NCI-H2227 (cell line): ENCODE measurements around the gene BCL7A.
A peak's percentile ranks its signal among the peaks of the same experiment; 100 is the strongest.

Experiments used
- DNase-seq: peaks from one replicate; lab custom pipeline; 2025; ENCODE audit not compliant: unreplicated experiment; lab: John Stamatoyannopoulos, UW

Gene BCL7A

GRCh38 chr12:122073815-122074214, 52.1 kb downstream of the BCL7A start:
- no peak for DNase-seq

DNA sequence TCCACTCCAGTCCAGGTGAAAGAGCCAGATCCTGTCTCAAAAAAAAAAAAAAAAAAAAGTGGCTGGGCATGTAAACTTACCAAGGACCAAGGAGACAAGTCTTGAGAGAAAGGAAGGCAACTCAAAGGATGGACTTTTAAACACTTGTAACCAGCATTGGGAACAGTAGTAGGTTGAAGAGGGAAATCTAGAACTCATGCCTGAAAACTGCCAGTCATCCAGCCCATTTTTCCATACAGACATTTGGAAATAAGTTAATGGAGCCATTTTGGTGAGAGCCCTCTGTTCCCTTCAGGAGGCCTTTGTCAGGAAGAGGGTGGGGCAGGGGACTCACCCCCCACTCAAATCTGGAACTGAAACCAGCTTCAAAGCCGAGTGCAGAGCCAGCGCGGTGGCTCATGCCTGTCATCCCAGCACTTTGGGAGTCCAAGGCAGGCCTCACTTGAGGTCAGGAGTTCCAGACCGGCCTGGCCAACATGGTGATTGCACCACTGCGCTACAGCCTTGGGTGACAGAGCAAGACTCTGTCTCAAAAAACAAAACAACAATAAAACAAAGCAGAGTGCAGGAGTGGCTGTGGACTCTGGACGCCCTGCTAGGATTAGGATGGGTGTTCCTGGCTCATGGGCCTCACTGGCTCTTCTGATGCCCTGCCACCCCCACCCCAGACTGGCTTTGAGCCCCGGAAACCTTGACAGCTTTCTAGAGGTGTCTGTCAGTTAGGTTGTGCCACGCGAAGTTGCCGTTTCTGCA, 55.2 kb downstream of the BCL7A start:
- DNase-seq, result no peak

GRCh38 chr12:122078141-122079032, 56.7 kb downstream of the BCL7A start, which contains the start of gene MLXIP:
MLXIP (plus strand) TSS chr12:122078756; CDS start chr12:122078854, 98 bp downstream.
- peak; percentile 96 for DNase-seq

DNA sequence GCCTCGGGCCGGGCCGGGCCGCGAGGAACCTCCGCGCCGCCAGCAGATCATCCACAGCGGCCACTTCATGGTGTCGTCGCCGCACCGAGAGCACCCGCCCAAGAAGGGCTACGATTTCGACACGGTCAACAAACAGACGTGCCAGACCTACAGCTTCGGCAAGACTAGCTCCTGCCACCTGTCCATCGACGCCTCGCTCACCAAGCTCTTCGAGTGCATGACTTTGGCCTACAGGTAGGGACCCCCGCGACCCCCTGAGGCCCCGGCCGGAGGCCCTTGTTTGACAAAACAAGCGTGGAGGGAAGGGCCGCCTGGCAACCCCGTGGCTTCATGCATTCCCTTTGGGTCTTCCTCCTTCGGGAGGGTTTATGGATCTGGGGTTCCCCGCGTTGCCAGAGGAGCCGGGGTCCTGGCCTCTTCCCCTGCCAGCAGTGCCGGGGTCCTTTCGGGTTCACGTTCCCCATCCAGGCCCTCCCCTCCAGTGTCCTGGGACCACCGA, 57.4 kb downstream of the BCL7A start:
- DNase-seq, result peak; percentile 42

DNA sequence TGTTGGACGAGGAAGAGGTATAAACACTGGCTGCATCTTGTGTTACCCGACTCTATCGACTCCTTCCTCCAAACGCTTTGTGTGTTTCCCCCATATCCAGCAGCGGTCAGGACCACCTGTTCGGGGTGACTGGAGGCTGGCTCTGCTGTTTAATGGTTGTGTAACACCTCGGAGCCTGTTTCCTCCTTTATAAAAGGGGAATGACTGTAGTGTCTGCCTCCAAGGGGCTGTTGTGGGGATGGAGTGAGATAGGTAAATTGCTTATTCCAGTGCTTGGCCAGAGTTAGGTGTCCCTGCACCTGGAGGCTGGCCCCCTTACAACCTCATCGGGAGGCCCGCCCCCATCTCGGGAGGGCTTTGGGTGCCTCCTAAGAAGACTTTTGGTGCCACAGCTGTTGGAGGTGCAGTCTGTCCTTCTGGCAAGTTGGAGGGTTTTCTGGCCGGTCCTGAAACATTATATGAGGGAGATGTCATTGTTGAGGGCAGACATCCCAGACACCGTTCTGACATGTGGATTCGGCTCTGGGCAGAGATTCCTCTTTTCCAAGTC, 57.9 kb downstream of the BCL7A start:
- no peak for DNase-seq

DNA sequence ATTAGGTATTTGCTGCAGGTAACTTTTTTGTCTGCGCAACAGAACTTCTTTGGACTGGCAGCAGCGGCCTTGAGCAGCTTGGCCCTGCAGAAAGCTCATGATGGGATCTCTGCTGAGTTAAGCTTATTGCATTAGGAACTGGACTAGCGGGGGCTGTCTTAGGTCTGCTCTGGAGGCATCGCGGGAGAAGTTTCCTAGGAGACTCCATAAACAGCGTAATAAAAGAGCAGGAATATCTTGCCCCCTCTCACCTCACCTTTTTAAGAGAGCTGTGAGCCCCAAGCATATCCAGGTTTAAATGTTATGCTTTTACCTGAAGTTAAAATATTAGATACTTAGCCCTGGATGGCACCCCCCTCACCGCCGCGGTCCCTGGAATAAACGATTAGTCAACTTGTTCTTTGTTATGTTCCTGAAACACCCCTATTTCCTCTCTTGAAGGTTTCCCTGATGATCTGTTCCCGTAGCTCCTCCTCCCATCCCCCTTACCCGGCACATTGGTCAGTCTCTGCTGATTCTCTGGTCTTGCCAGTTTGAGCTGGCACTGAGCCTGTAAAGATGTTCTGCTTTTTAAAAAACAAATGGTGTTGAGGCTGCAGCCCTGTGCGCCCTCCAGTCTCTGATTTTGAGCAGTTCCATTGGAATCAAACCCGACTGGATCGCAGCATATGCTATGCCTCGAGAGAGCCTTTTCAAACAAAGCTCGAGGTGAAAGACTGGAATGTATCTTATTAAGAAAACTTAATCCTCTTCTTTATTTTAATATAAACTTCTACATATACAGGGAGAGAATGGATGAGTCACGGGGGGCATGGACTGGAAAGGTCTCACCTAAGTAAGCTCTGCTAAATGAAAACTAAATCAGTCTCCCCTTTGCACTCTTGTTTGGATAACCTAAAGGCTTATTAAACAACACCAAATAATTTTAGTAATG, 58.7 kb downstream of the BCL7A start:
- peak; percentile 27 for DNase-seq

DNA sequence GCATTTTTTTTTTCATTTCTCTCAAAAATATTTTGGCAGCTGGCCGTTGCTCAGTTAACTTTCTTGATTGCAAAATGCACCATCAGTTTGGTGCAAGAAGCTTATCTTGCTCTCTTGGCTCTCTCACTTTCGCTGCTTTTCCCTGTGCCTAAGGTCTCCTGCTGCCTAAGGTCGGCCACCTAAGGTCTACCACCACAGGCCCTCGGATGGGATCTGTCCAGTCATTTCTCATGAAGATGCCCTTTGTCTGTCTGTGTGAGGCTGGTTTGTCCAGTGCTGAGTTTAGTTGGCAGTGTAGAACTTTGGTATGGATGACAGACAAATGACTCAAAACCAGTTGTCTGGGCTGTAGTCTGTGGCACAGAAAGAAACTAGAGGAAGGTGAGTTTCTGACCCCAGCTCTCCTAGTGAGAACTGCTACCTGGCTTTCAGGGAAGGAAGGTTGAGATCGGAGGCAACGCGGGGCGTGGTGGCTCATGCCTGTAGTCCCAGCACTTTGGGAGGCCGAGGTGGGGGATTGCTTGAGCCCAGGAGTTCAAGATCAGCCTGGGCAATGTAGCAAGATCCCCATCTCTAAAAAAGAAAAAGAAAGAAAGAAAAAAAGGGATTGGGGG, 59.5 kb downstream of the BCL7A start:
- DNase-seq, result no peak

DNA sequence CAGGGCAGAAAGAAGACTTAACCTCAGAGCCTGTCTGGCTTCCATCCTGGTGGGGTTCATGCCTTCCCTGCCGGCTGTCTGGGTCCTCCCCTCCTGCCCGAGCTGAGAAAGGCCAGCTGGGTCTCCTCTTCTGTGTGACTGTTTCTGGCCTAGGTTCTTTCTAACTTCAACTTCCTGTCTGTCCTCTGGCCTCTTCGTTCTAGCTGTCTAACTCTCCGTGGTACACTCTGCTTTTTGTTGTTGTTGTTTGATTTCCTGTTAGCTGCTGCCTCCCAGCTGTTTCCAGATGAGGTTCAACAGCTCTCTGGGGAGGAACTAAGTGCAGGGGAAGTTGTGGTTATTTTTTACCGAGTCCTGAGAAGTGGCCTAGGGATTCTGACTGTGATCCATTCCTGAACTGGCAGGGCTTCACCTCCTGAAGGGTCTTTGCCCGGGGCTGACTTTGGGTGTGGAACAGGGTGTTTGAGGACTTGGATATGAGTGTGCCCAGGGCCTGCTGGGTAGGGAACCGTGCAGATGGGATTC, 60.1 kb downstream of the BCL7A start:
- no peak for DNase-seq

DNA sequence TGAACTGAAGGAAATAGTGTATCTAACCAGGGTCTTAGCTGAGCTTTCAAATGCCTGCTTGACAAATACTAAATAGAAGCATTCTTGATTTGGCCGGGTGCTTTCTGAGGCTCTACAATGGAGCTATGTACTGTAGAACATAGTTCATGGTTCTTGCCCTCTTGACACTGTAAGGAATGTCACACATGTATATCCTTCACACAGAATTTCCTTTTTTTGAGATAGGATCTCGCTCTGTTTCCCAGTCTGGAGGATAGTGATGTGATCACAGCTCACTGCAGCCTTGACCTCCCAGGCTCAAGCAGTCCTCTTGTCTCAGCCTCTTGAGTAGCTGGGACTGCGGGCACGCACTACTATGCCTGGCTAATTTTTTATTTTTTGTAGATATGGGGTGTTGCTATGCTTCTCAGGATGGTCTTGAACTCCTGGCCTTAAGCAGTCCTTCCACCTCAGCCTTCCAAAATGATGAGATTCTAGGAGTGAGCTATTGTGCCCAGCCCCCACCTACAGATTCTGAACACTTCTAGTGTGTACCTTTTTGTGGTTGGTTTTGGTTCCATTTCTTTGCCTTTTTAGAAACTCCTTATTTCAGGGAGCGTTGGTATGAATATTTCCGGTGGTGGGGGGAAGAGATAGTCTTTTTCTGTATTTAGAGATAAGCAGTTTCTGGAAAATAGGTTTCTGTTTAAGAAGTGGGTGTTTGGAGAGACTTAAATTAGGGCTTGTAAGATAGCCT, 61.1 kb downstream of the BCL7A start:
- no peak for DNase-seq

DNA sequence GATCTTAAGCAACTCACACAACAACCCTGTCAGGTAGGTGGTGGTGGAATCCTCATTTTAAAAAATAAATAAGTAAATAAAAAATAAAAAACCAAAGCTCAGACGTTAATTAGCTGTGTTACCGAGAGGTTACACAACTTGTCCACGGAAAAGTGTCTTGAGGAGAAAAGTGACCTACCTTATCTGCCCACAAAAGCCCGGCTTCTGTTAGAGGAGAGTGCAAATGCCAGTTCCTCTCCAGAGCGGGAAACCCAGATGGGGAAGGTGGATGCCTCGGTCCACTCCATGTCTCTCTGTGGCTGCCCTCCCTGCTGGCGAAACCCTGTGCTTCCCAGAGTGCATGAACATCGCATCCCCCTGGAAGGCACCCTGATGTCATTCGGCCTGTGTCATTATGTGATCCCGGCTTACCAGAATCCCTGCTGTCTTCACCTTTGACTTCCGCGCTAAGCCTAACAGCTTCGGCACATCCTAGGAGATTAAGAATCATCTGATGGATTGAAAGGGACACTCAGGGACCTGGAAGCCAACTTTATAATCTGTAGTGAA, 63.2 kb downstream of the BCL7A start:
- DNase-seq, result no peak

- DNase-seq, result no peak
These were observed 63.9 kb downstream of the BCL7A start for GRCh38 chr12:122085591-122085990.

GRCh38 chr12:122086116-122086515, 64.4 kb downstream of the BCL7A start:
- DNase-seq, result no peak

DNA sequence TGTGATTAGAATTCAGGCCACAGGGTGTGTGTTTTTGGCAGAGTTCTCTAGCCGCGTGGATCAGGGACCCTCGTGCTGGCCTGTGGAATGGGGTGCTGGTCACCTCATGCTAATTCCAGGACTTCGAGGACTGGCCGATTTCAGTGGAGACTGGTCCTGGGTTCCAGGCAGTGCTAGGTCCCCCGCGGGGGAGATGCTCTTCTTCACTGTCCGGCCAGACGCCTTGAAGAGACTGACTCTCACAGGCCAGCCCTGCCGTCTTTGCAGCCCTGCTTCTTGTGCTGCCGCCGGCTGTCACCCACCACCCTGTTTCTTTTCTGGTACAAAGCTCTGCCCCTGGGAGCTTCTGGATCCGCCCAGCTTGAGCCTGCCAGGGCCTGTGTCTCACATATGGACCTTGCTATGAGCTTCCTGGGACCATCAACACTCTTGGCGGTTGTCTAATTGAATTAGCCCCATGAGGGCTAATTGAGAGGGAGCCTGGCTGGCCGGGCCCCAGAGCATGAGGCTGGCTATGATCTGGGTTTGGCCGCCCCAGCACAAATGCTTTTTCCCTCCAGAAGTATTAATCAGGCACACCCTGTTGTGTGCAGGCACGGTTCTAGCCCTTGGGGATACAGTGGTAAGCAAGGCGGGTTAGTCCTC, 65.1 kb downstream of the BCL7A start:
- no peak for DNase-seq

DNA sequence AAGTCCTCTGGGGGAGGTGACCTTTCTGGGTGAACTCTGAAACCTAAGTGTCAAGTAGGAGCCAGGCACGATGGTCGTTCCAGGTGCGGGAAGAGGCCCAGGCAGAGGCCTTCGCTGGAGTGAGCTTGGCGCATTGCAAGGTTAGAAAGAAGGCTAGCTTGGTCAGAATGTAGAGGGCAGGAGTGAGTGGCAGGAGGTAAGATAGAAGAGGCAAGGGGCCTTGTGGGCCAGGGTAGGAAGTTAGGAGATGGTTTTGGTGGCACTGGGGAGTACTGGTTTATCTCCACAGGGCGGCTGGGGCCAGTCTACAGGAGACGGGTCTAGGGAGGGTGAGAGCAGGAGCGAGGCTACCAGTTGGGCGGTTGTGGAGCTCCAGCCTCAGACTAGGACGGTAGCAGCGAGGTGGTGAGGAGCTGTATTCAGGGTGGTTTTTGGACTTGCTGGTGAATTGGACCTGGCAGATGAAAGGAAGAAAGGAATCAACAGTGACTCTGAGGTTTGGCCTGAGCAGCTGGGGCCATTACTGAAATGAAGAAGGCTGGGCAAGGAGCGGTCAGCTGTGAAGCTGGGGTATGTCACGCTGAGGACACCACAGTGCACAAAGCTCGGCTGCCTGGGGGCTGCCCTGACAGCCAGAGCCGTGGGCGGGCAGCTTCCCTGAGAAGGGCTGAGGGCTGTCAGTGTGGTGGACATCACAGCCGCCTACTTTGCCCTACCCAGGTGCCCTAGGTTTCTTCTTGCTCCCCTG, 65.9 kb downstream of the BCL7A start:
- no peak for DNase-seq

- DNase-seq, result no peak
These were observed 66.6 kb downstream of the BCL7A start for GRCh38 chr12:122088179-122088810.

DNA sequence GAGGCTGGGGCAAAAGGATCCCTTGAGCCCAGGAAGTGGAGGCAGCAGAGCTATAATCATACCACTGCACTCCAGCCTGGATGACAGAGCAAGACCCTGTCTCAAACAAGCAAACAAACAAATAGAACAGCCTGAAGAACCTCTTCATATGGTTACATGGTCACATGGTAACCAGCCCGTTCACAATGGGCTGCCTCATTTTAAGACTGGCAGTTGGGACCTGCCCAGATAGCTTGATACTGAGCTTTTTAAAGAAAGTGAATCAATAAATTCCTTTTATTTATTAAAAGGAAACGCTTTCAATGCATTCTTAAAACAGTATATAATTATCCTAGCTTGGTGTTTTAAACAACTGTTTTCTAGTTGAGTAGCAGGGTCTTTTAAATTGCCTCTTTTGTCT, 67.4 kb downstream of the BCL7A start:
- DNase-seq, result peak; percentile 29
